GM12892 (cell line): ENCODE data around the gene KATNIP.

Experiments
- DNase-seq: peaks from one replicate; pipeline ENCODE4 v3.0.0; 2011; ENCODE audit not compliant: insufficient read length
- FAIRE-seq: peaks from 2 replicates; lab custom pipeline; 2011; peaks lifted over from hg19 to GRCh38; lab: Jason Lieb, UNC
- POLR2A ChIP-seq: IDR thresholded peaks from 2 replicates; pipeline ENCODE4 v1.6.1; 2011; ENCODE audit warnings: low read depth, low read length, control low read depth
- POLR2AphosphoS5 ChIP-seq: IDR thresholded peaks from 2 replicates; pipeline ENCODE4 v1.6.1; 2011; ENCODE audit warnings: low read depth, low read length, control low read depth
- TAF1 ChIP-seq: IDR thresholded peaks from 2 replicates; pipeline ENCODE4 v1.6.1; 2011; ENCODE audit warnings: low read depth, mild to moderate bottlenecking, control low read depth, low read length, borderline replicate concordance

The KATNIP gene

GRCh38 chr16:27518226-27518625, 31.7 kb upstream of the KATNIP start:
- no peak for TF ChIP-seq TAF1
- no peak for TF ChIP-seq POLR2AphosphoS5
- no peak for TF ChIP-seq POLR2A
- no peak for DNase-seq
- FAIRE-seq: no peak

GRCh38 chr16:27520982-27521673, 28.8 kb upstream of the KATNIP start:
- TF ChIP-seq POLR2A: no peak
- TF ChIP-seq POLR2AphosphoS5: no peak
- TF ChIP-seq TAF1: no peak
- DNase-seq: no peak
- FAIRE-seq: no peak

GRCh38 chr16:27522173-27522707, 27.7 kb upstream of the KATNIP start:
- DNase-seq (no peak), FAIRE-seq (no peak)
- TF ChIP-seq TAF1 (no peak), POLR2AphosphoS5 (no peak), POLR2A (no peak)

GRCh38 chr16:27526180-27526579, 23.8 kb upstream of the KATNIP start:
- no peak for FAIRE-seq
- DNase-seq: no peak
- TF ChIP-seq TAF1: no peak
- no peak for TF ChIP-seq POLR2A
- no peak for TF ChIP-seq POLR2AphosphoS5

GRCh38 chr16:27528294-27528693, 21.6 kb upstream of the KATNIP start:
- no peak for FAIRE-seq
- TF ChIP-seq POLR2AphosphoS5 (no peak), TAF1 (no peak), POLR2A (no peak)

GRCh38 chr16:27529962-27530361, 20.0 kb upstream of the KATNIP start:
- DNase-seq: no peak
- no peak for TF ChIP-seq POLR2AphosphoS5
- no peak for TF ChIP-seq POLR2A
- no peak for TF ChIP-seq TAF1
- FAIRE-seq: no peak

More at GRCh38 chr16:27528294-27528693, 21.6 kb upstream of the KATNIP start:
- DNase-seq: no peak

GRCh38 chr16:27531186-27531585, 18.8 kb upstream of the KATNIP start:
- TF ChIP-seq TAF1 (no peak), POLR2AphosphoS5 (no peak), POLR2A (no peak)
- DNase-seq: no peak

GRCh38 chr16:27531826-27532800, 17.8 kb upstream of the KATNIP start:
- TF ChIP-seq TAF1: no peak
- no peak for TF ChIP-seq POLR2A
- TF ChIP-seq POLR2AphosphoS5: no peak
- DNase-seq (no peak), FAIRE-seq (no peak)

More at GRCh38 chr16:27531186-27531585, 18.8 kb upstream of the KATNIP start:
- FAIRE-seq: no peak

- TF ChIP-seq TAF1: no peak
- no peak for TF ChIP-seq POLR2AphosphoS5
- TF ChIP-seq POLR2A: no peak
Measured at GRCh38 chr16:27534256-27534655, 15.7 kb upstream of the KATNIP start.

GRCh38 chr16:27538528-27538927, 11.4 kb upstream of the KATNIP start:
- DNase-seq (no peak), FAIRE-seq (no peak)
- TF ChIP-seq POLR2A (no peak), TAF1 (no peak), POLR2AphosphoS5 (no peak)

More at GRCh38 chr16:27534256-27534655, 15.7 kb upstream of the KATNIP start:
- no peak for FAIRE-seq
- no peak for DNase-seq

- TF ChIP-seq POLR2AphosphoS5 (no peak), TAF1 (no peak), POLR2A (no peak)
- DNase-seq (no peak), FAIRE-seq (peak; percentile 36)
Measured at GRCh38 chr16:27539120-27539519, 10.8 kb upstream of the KATNIP start.

GRCh38 chr16:27539636-27540035, 10.3 kb upstream of the KATNIP start:
- FAIRE-seq (no peak), DNase-seq (no peak)
- TF ChIP-seq TAF1: no peak
- TF ChIP-seq POLR2A: no peak
- no peak for TF ChIP-seq POLR2AphosphoS5
